ENCODE results near the gene TCEA3. TPM values are rescaled to one million over a fixed set of nuclear protein-coding genes. Genes with fewer than 3 reads are reported as not detected.

The TCEA3 gene
- total RNA-seq, 1 donor from 2014 or later, result 4.0 TPM

DNA sequence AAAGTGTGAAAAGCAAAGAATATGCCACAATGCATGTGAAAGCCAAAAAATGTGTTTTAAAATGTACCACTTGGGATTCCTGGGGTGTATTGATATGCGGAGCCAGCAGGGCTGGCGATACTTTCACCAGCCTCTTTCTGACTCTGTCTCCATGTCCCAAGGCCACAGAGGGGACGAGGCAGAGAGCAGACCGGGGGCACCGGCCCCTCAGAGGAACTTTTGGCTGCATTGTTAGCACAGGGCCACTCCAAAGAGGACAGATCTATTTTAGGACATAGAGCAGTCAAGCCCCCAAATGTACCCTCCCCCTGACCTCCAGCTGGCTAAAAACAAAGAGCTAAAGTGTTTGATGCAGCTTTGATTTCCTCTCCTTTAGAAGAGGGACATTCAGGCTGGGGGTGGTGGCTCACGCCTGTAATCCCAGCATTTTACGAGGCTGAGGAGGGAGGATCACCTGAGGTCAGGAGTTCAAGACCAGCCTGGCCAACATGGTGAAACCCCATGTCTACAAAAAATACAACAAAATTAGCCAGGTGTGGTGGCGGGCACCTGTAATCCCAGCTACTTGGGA, 29.3 kb downstream of the TCEA3 start:
- H3K4me3 Mint-ChIP-seq (ENCODE audit: unreplicated experiment), result no peak overlapping the region
- TF ChIP-seq, protein P1, sequence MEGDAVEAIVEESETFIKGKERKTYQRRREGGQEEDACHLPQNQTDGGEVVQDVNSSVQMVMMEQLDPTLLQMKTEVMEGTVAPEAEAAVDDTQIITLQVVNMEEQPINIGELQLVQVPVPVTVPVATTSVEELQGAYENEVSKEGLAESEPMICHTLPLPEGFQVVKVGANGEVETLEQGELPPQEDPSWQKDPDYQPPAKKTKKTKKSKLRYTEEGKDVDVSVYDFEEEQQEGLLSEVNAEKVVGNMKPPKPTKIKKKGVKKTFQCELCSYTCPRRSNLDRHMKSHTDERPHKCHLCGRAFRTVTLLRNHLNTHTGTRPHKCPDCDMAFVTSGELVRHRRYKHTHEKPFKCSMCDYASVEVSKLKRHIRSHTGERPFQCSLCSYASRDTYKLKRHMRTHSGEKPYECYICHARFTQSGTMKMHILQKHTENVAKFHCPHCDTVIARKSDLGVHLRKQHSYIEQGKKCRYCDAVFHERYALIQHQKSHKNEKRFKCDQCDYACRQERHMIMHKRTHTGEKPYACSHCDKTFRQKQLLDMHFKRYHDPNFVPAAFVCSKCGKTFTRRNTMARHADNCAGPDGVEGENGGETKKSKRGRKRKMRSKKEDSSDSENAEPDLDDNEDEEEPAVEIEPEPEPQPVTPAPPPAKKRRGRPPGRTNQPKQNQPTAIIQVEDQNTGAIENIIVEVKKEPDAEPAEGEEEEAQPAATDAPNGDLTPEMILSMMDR (IDR thresholded peaks at IDR 0.05), result no peak
- no peaks in the 10 kb centered on the region for H3K9me3 Mint-ChIP-seq (ENCODE audit: unreplicated experiment)
- H3K27ac Mint-ChIP-seq (ENCODE audit: unreplicated experiment), result peak overlapping the region; percentile 91
- peaks cover 24% of the 10 kb centered on the region for H3K4me1 Mint-ChIP-seq (ENCODE audit: unreplicated experiment)
- DNase-seq (ENCODE audit: extremely low spot score, unreplicated experiment), result no peak
- peaks cover 2% of the 10 kb centered on the region for H3K36me3 Mint-ChIP-seq (ENCODE audit: unreplicated experiment)
- H3K27me3 Mint-ChIP-seq (ENCODE audit: unreplicated experiment), result no peaks in the 10 kb centered on the region

DNA sequence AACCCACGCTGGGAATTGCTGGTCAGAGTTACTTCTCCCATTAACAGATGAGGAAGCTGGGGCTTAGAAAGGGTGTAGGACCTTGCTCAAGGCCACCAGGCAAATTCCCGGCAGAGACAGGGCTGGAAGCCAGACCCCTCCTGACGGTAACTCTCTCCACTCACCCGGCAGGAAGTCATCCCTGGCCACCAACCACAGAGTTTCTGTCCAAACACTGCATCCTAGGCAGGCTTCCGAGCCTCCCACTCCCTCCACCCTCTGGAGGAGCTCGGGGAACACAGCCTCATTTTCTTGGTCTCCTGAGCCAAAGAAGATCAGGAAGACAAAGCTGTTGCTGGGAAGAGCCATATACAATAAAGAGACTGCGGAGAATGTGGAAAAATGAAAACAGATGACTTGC, 29.9 kb downstream of the TCEA3 start:
- Mint-ChIP-seq H3K4me3 (ENCODE audit: unreplicated experiment) (peak overlapping the region; percentile 46), H3K36me3 (ENCODE audit: unreplicated experiment) (peaks cover 2% of the 10 kb centered on the region), H3K9me3 (ENCODE audit: unreplicated experiment) (no peaks in the 10 kb centered on the region), H3K4me1 (ENCODE audit: unreplicated experiment) (peaks cover 24% of the 10 kb centered on the region), H3K27ac (ENCODE audit: unreplicated experiment) (peak overlapping the region; percentile 91), H3K27me3 (ENCODE audit: unreplicated experiment) (no peaks in the 10 kb centered on the region)
- no peak for DNase-seq (ENCODE audit: extremely low spot score, unreplicated experiment)
- TF ChIP-seq, protein P1 (IDR thresholded peaks at IDR 0.05), result no peak

DNA sequence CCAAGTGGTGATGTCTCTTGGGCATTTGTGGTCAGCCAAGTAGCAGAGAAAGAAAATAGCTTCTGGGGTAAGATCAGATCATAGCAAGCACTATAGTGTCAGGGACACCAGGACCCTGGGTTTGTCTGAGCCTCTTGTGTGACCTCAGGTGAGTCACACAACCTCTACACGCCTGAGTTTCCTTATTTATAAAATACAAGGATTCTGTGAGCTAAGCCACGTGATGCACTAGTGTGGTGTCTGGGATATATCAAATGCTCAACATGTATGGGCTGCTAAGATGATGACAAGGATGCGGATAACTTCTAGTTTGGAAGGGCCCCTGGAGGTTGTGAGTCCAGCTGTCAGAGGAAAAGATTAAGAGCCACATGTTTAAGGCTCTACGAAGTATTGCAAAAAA, 30.4 kb downstream of the TCEA3 start:
- Mint-ChIP-seq H3K36me3 (ENCODE audit: unreplicated experiment) (peaks cover 2% of the 10 kb centered on the region), H3K4me3 (ENCODE audit: unreplicated experiment) (no peak overlapping the region), H3K4me1 (ENCODE audit: unreplicated experiment) (peaks cover 24% of the 10 kb centered on the region), H3K27me3 (ENCODE audit: unreplicated experiment) (no peaks in the 10 kb centered on the region), H3K27ac (ENCODE audit: unreplicated experiment) (peak overlapping the region; percentile 91), H3K9me3 (ENCODE audit: unreplicated experiment) (no peaks in the 10 kb centered on the region)
- TF ChIP-seq, protein P1 (IDR thresholded peaks at IDR 0.05), result no peak
- no peak for DNase-seq (ENCODE audit: extremely low spot score, unreplicated experiment)

DNA sequence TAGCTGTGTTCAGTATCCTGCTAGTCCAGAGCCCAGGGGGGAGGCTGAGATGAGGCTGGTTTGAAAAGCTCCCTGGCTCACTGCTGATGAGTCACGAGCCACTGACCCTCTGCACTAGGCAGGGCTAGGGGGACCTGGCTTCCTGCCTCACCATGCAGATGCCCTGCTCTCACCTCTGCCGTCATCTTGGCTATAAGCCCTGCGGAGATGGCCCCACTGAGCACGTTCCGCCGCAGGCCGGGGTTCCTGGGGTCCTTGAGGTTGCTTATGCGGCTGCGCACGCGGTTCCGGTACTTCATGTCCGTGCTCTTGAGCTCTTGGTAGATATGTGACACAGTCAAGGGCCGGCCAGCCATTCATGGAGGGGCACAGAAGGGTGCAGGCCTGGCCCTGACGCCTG, 30.8 kb downstream of the TCEA3 start:
- peaks cover 24% of the 10 kb centered on the region for H3K4me1 Mint-ChIP-seq (ENCODE audit: unreplicated experiment)
- no peaks in the 10 kb centered on the region for H3K9me3 Mint-ChIP-seq (ENCODE audit: unreplicated experiment)
- H3K36me3 Mint-ChIP-seq (ENCODE audit: unreplicated experiment), result peaks cover 2% of the 10 kb centered on the region
- H3K27me3 Mint-ChIP-seq (ENCODE audit: unreplicated experiment), result no peaks in the 10 kb centered on the region
- peak overlapping the region; percentile 91 for H3K27ac Mint-ChIP-seq (ENCODE audit: unreplicated experiment)
- TF ChIP-seq, protein P1 (IDR thresholded peaks at IDR 0.05), result no peak
- no peak for DNase-seq (ENCODE audit: extremely low spot score, unreplicated experiment)
- no peak overlapping the region for H3K4me3 Mint-ChIP-seq (ENCODE audit: unreplicated experiment)

DNA sequence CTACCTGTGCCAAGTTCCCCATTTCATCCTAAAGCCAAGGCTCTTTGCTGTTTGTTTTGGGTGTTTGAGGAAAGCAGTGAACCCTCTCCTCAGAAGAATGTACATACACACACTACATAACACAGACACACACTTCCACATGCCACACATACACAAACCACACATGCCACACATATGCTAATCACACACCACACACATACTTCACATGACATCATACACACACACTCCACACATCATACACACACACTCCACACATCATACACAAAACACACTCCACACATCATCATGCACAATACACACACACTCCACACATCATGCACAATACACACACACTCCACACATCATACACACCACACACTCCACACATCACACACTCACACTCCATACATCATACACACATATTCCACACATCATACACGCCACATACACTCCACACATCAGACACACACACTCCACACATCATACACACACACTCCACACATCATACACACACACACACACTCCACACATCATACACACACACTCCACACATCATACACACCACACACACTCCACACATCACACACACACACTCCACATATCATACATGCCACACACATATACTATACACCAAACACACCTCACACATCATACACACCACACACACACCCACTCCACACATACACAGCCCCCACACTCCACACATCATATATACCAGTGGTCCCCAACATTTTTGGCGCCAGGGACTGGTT, 32.3 kb downstream of the TCEA3 start:
- no peaks in the 10 kb centered on the region for H3K27me3 Mint-ChIP-seq (ENCODE audit: unreplicated experiment)
- peaks cover 2% of the 10 kb centered on the region for H3K36me3 Mint-ChIP-seq (ENCODE audit: unreplicated experiment)
- peaks cover 24% of the 10 kb centered on the region for H3K4me1 Mint-ChIP-seq (ENCODE audit: unreplicated experiment)
- DNase-seq (ENCODE audit: extremely low spot score, unreplicated experiment), result no peak
- H3K9me3 Mint-ChIP-seq (ENCODE audit: unreplicated experiment), result no peaks in the 10 kb centered on the region
- H3K27ac Mint-ChIP-seq (ENCODE audit: unreplicated experiment), result no peak overlapping the region
- no peak overlapping the region for H3K4me3 Mint-ChIP-seq (ENCODE audit: unreplicated experiment)
- TF ChIP-seq, protein P1 (IDR thresholded peaks at IDR 0.05), result no peak
